HG03039 (cell line): ENCODE data around the gene GRK5.
"Not testable (repeated sequence)": the region's sequence is repeated elsewhere in the genome, so short reads cannot be mapped to it uniquely, and the experiment has no call there.

Experiments
- ATAC-seq: cut with Tn5 transposase; IDR thresholded peaks from one replicate; pipeline ENCODE4 v1.9.1; 2021; ENCODE audit warnings: mild to moderate bottlenecking, moderate library complexity; ENCODE audit not compliant: unreplicated experiment

GRK5 gene

GRCh38 chr10:119431034-119431772 lies 223.8 kb downstream of the GRK5 start:
- ATAC-seq, result no peak

GRCh38 chr10:119431773-119432135 lies 224.4 kb downstream of the GRK5 start:
- ATAC-seq, result no peak

- not testable (repeated sequence) for ATAC-seq
Measured at GRCh38 chr10:119434942-119435341, 227.6 kb downstream of the GRK5 start.

GRCh38 chr10:119438717-119439116 lies 231.3 kb downstream of the GRK5 start:
- ATAC-seq, result no peak

- no peak for ATAC-seq
Measured at GRCh38 chr10:119439922-119440321, 232.6 kb downstream of the GRK5 start.

- ATAC-seq, result no peak
Measured at GRCh38 chr10:119441151-119441821, 233.9 kb downstream of the GRK5 start.

- ATAC-seq, result no peak
Measured at GRCh38 chr10:119441921-119442757, 234.8 kb downstream of the GRK5 start.

- no peak for ATAC-seq
Measured at GRCh38 chr10:119442758-119443060, 235.3 kb downstream of the GRK5 start.

- no peak for ATAC-seq
Measured at GRCh38 chr10:119443441-119443840, 236.1 kb downstream of the GRK5 start.

- no peak for ATAC-seq
Measured at GRCh38 chr10:119443970-119444660, 236.7 kb downstream of the GRK5 start.

GRCh38 chr10:119444866-119445265 lies 237.5 kb downstream of the GRK5 start:
- ATAC-seq, result no peak

- ATAC-seq, result no peak
Measured at GRCh38 chr10:119445311-119445934, 238.1 kb downstream of the GRK5 start.

GRCh38 chr10:119445935-119446317 lies 238.6 kb downstream of the GRK5 start:
- no peak for ATAC-seq

GRCh38 chr10:119446441-119447277 lies 239.3 kb downstream of the GRK5 start:
- no peak for ATAC-seq

GRCh38 chr10:119447421-119447820 lies 240.1 kb downstream of the GRK5 start:
- ATAC-seq, result no peak

GRCh38 chr10:119447823-119448546 lies 240.6 kb downstream of the GRK5 start:
- ATAC-seq, result no peak

GRCh38 chr10:119448628-119449584 lies 241.5 kb downstream of the GRK5 start:
- ATAC-seq, result no peak

- no peak for ATAC-seq
Measured at GRCh38 chr10:119449760-119450461, 242.5 kb downstream of the GRK5 start.
